Tibial nerve (tissue), 3 donors: ENCODE data around the gene SPDYE3.

ENCODE experiments used
- POLR2A ChIP-seq, 2 donors: fragments of 450-650 bp; IDR thresholded peaks; one replicate each; pipeline ENCODE4 v1.6.1; 2017; ENCODE audit warnings: antibody characterized with exemption in 2 of 2, mild to moderate bottlenecking in 2 of 2, moderate library complexity in 2 of 2
- TF ChIP-seq, protein P1 (sequence below), 5 experiments: fragments of 200-600 bp in 3 of 5; fragments of 450-650 bp in 2 of 5; sonication (generic) in 3 of 5; IDR thresholded peaks; one replicate each; pipeline ENCODE4 v1.5.1; 2016 to 2019; ENCODE audit warnings: antibody characterized with exemption in 5 of 5, mild to moderate bottlenecking in 3 of 5, moderate library complexity in 2 of 5

DNA sequence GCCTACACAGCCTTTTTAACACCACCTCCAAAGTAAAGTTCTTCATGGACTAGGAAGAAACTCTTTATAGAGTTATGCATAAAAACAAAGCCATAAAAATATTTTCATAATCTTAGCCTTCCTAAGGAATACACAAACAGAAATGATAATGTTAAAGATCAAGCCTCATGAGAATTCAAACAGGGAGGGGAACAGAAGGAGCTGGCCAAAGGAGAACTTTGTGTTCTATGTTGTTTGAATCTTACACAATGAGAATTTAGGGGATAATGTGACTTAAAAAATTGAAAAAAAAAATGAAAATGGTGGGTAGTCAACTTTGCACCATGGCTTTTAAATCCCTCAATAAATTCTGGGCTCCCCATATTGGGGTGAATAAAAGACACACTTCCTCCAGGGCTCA is 41.3 kb downstream of the SPDYE3 start:
- TF ChIP-seq, protein P1, sequence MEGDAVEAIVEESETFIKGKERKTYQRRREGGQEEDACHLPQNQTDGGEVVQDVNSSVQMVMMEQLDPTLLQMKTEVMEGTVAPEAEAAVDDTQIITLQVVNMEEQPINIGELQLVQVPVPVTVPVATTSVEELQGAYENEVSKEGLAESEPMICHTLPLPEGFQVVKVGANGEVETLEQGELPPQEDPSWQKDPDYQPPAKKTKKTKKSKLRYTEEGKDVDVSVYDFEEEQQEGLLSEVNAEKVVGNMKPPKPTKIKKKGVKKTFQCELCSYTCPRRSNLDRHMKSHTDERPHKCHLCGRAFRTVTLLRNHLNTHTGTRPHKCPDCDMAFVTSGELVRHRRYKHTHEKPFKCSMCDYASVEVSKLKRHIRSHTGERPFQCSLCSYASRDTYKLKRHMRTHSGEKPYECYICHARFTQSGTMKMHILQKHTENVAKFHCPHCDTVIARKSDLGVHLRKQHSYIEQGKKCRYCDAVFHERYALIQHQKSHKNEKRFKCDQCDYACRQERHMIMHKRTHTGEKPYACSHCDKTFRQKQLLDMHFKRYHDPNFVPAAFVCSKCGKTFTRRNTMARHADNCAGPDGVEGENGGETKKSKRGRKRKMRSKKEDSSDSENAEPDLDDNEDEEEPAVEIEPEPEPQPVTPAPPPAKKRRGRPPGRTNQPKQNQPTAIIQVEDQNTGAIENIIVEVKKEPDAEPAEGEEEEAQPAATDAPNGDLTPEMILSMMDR (IDR thresholded peaks at IDR 0.05), result no peak
- TF ChIP-seq POLR2A (IDR thresholded peaks at IDR 0.05), result no peak
